ENCODE results near the gene CARD9. TPM values are rescaled to one million over a fixed set of nuclear protein-coding genes. Genes with fewer than 3 reads are reported as not detected.

Gene CARD9
- total and polyA plus RNA-seq, 2 of the 4 experiments (the other 2 are of a cell fraction) = 0.36 to 1.9 TPM

GRCh38 chr9:136351252-136351800 is 22.1 kb downstream of the CARD9 start:
- in situ Hi-C loops (cut with MboI; ENCODE audit: low sequenced_read_pairs) = no loop called here

More at GRCh38 chr9:136351252-136351800, 22.1 kb downstream of the CARD9 start:
- H3K36me3 ChIP-seq (ENCODE audit: control insufficient read depth, insufficient read depth, low read length) = peaks cover 70% of the 10 kb centered on the region
- no peak overlapping the region for H2BK15ac ChIP-seq (ENCODE audit: low read depth, low read length)
- H4K20me1 ChIP-seq (ENCODE audit: insufficient read depth, low read length) = peaks cover 46% of the 10 kb centered on the region
- no peak overlapping the region for H2BK5ac ChIP-seq (ENCODE audit: low read depth, low read length, poor library complexity, severe bottlenecking)
- no peak overlapping the region for H2BK120ac ChIP-seq (ENCODE audit: low read depth, low read length)
- H3K4me3 ChIP-seq (ENCODE audit: insufficient read depth, low read depth, low read length) = no peak overlapping the region
- H3K79me1 ChIP-seq (ENCODE audit: low read depth in 1 of 2, low read length in 2 of 2) = peaks cover 3 to 44% of the 10 kb centered on the region in 2 experiments; a peak in 2 of 4 replicates
- H3K4ac ChIP-seq (ENCODE audit: low read depth, low read length) = no peak overlapping the region
- no peak overlapping the region for H4K91ac ChIP-seq (ENCODE audit: insufficient read depth, low read depth, low read length)
- H3K9me1 ChIP-seq (ENCODE audit: insufficient read depth, low read length) = peaks cover 3% of the 10 kb centered on the region; the same call in 1 of the 2 replicates
- no peak overlapping the region for H3K9ac ChIP-seq (ENCODE audit: low read depth, low read length)
- no peak overlapping the region for H2AK5ac ChIP-seq (ENCODE audit: low read depth, low read length)
- H3K9me3 ChIP-seq (ENCODE audit: control insufficient read depth, insufficient read depth, low read length) = no peaks in the 10 kb centered on the region
- H3K27ac ChIP-seq (ENCODE audit: insufficient read depth, low read length) = no peak overlapping the region
- intact Hi-C loops (cut with micrococcal nuclease) (no loop called here), dilution Hi-C loops (cut with HindIII; ENCODE audit: low sequenced_read_pairs, unreplicated experiment) (no loop called here)
- peak overlapping the region; percentile 78 for H2AK9ac ChIP-seq (replicated peaks; ENCODE audit: low read depth, low read length, poor library complexity)
- H4K5ac ChIP-seq (ENCODE audit: low read depth, low read length) = no peak overlapping the region
- H2AFZ ChIP-seq (replicated peaks; ENCODE audit: low read length, poor library complexity) = peak overlapping the region; percentile 23
- no peak overlapping the region for H3K56ac ChIP-seq (ENCODE audit: extremely low read depth, insufficient read depth, low read length)
- no peak overlapping the region for H2BK20ac ChIP-seq (ENCODE audit: low read depth, low read length)
- no TSS peak for BruUV-seq (replicated peaks)
- no peak for TF ChIP-seq MXI1 (IDR thresholded peaks at IDR 0.05; ENCODE audit: borderline replicate concordance, low read depth, low read length)
- TF ChIP-seq FOS (IDR thresholded peaks at IDR 0.05; ENCODE audit: low read depth, low read length) = no peak
- no peak for TF ChIP-seq CTCF (conservative IDR thresholded peaks at IDR 0.05; ENCODE audit: low read depth, low read length)
- no peak for TF ChIP-seq RAD21 (IDR thresholded peaks at IDR 0.05; ENCODE audit: low read length)
- no peak for TF ChIP-seq SMC3 (IDR thresholded peaks at IDR 0.05; ENCODE audit: low read depth, low read length)
- no peak for TF ChIP-seq RCOR1 (IDR thresholded peaks at IDR 0.05; ENCODE audit: insufficient replicate concordance, low read length)
- no peak for TF ChIP-seq CHD1 (IDR thresholded peaks at IDR 0.05; ENCODE audit: low read depth, low read length)
- TF ChIP-seq RFX5 (IDR thresholded peaks at IDR 0.05; ENCODE audit: low read depth, low read length) = no peak
- no peak for TF ChIP-seq MAZ (IDR thresholded peaks at IDR 0.05; ENCODE audit: borderline replicate concordance, low read depth, low read length)
- no peak for TF ChIP-seq NFE2L2 (IDR thresholded peaks at IDR 0.05; ENCODE audit: low read depth, low read length)
- TF ChIP-seq CEBPB (IDR thresholded peaks at IDR 0.05; ENCODE audit: low read depth, low read length) = no peak
- no peak for TF ChIP-seq ELK1 (IDR thresholded peaks at IDR 0.05; ENCODE audit: borderline replicate concordance, low read depth, low read length)
- TF ChIP-seq USF2 (IDR thresholded peaks at IDR 0.05; ENCODE audit: low read depth, low read length) = no peak
- TF ChIP-seq MAFK (IDR thresholded peaks at IDR 0.05; ENCODE audit: low read depth, low read length) = no peak
- no peak overlapping the region for H3K14ac ChIP-seq (replicated peaks; ENCODE audit: low read depth, low read length)
- H3K18ac ChIP-seq (ENCODE audit: low read depth, low read length) = no peak overlapping the region
- DNase-seq (no peak), ATAC-seq (ENCODE audit: low read depth) (no peak)
- H3K27me3 ChIP-seq (ENCODE audit: control insufficient read depth, insufficient read depth, low read length) = no peaks in the 10 kb centered on the region
- H4K8ac ChIP-seq (ENCODE audit: low read depth in 2 of 2, low read length in 2 of 2) = no peak overlapping the region
- CTCF ChIA-PET = no interaction called here
- 87% methylated on average over 10 of the region's 11 CpGs; no CpG with 5 or more reads in 1 of the 2 experiments for WGBS, 2 experiments (ENCODE audit: extremely low coverage in 2 of 2, insufficient read length in 1 of 2)
- peaks cover 23% of the 10 kb centered on the region for H3K4me1 ChIP-seq (ENCODE audit: control insufficient read depth, insufficient read depth, low read length)
- H3K23ac ChIP-seq (ENCODE audit: low read depth, low read length) = no peak overlapping the region
- H3K4me2 ChIP-seq (ENCODE audit: low read depth, low read length) = no peak overlapping the region
- POLR2A ChIA-PET (ENCODE audit: unreplicated experiment) = no interaction called here

Measured in IMR-90 (cell line).